Measurements from ENCODE around the gene KRTAP5-1.

The KRTAP5-1 gene

GRCh38 chr11:1572197-1573076, 12.6 kb downstream of the KRTAP5-1 start, which contains the start of gene DUSP8:
Gene DUSP8, minus strand, starts transcription at chr11:1572271. Its CDS starts 6,445 bp downstream, at chr11:1565826.
- peak; percentile 71 to 81 for DNase-seq (ENCODE audit: low read depth in 2 of 2)

- no peak for DNase-seq (ENCODE audit: low read depth in 2 of 2)
Observed at GRCh38 chr11:1571760-1572196, 13.3 kb downstream of the KRTAP5-1 start.

GRCh38 chr11:1570896-1571759, 14.0 kb downstream of the KRTAP5-1 start:
- no peak for DNase-seq (ENCODE audit: low read depth in 2 of 2)

- DNase-seq (ENCODE audit: low read depth in 2 of 2): no peak
Observed at GRCh38 chr11:1570531-1570895, 14.6 kb downstream of the KRTAP5-1 start.

GRCh38 chr11:1570001-1570453, 15.1 kb downstream of the KRTAP5-1 start:
- DNase-seq (ENCODE audit: low read depth in 2 of 2): no peak

- no peak for DNase-seq (ENCODE audit: low read depth in 2 of 2)
Observed at GRCh38 chr11:1569251-1569780, 15.8 kb downstream of the KRTAP5-1 start.

GRCh38 chr11:1568441-1568911, 16.6 kb downstream of the KRTAP5-1 start:
- no peak for DNase-seq (ENCODE audit: low read depth in 2 of 2)

GRCh38 chr11:1567721-1568100, 17.4 kb downstream of the KRTAP5-1 start:
- no peak for DNase-seq (ENCODE audit: low read depth in 2 of 2)

- DNase-seq (ENCODE audit: low read depth in 2 of 2): no peak
Observed at GRCh38 chr11:1567052-1567720, 17.9 kb downstream of the KRTAP5-1 start.

- no peak for DNase-seq (ENCODE audit: low read depth in 2 of 2)
Observed at GRCh38 chr11:1566381-1567051, 18.6 kb downstream of the KRTAP5-1 start.

GRCh38 chr11:1565904-1566247, 19.2 kb downstream of the KRTAP5-1 start:
- DNase-seq (ENCODE audit: low read depth in 2 of 2): no peak

GRCh38 chr11:1565173-1565903, 19.7 kb downstream of the KRTAP5-1 start:
- DNase-seq (ENCODE audit: low read depth in 2 of 2): no peak

- DNase-seq (ENCODE audit: low read depth in 2 of 2): no peak
Observed at GRCh38 chr11:1564535-1565172, 20.4 kb downstream of the KRTAP5-1 start.

- DNase-seq (ENCODE audit: low read depth in 2 of 2): no peak
Observed at GRCh38 chr11:1563697-1564534, 21.2 kb downstream of the KRTAP5-1 start.

GRCh38 chr11:1563149-1563638, 21.9 kb downstream of the KRTAP5-1 start:
- DNase-seq (ENCODE audit: low read depth in 2 of 2): no peak

- no peak for DNase-seq (ENCODE audit: low read depth in 2 of 2)
Observed at GRCh38 chr11:1562469-1563148, 22.5 kb downstream of the KRTAP5-1 start.

- no peak for DNase-seq (ENCODE audit: low read depth in 2 of 2)
Observed at GRCh38 chr11:1561955-1562354, 23.1 kb downstream of the KRTAP5-1 start.

- DNase-seq (ENCODE audit: low read depth in 2 of 2): no peak
Observed at GRCh38 chr11:1561266-1561665, 23.8 kb downstream of the KRTAP5-1 start.

Data from stimulated activated CD4-positive, alpha-beta T cell treated with anti-CD3 and anti-CD28 coated beads, Interleukin-12 subunit alpha, Interleukin-12 subunit beta, amount 100 ng/mL, for 24 hours (primary cell).